B cell (primary cell): ENCODE results near the gene CFAP251.

ENCODE experiments used
- CTCF ChIP-seq: fragments of 200-600 bp; IDR thresholded peaks from one replicate; pipeline ENCODE4 v1.8.0; 2022; ENCODE audit warnings: antibody characterized with exemption, mild to moderate bottlenecking
- EZH2 ChIP-seq: IDR thresholded peaks from 2 replicates; pipeline ENCODE4 v1.6.1; 2012; ENCODE audit warnings: borderline replicate concordance, low read depth, mild to moderate bottlenecking, moderate library complexity, low read length; ENCODE audit not compliant: insufficient read depth, poor library complexity, severe bottlenecking

- no peak for TF ChIP-seq CTCF
- TF ChIP-seq EZH2: no peak
These were observed 34.8 kb downstream of the CFAP251 start for GRCh38 chr12:121953117-121953692.
